OCI-LY3 (cell line): ENCODE results near the gene ABHD17B.

Experiments
- H2AFZ ChIP-seq: fragments of 200-600, 300-600 bp; shearing (Covaris generic); 2 replicates; pipeline ENCODE4 v1.6.0; 2014; ENCODE audit warnings: antibody characterized with exemption, low read depth, low read length
- H3K27ac ChIP-seq: fragments of 200-600, 300-600 bp; sonication (generic); 2 replicates; pipeline ENCODE4 v1.5.1; 2014; ENCODE audit warnings: mild to moderate bottlenecking, low read length, moderate library complexity, mixed read lengths
- H3K27me3 ChIP-seq: fragments of 200-600, 300-600 bp; sonication (generic); 2 replicates; pipeline ENCODE4 v1.6.1; 2014; ENCODE audit warnings: low read depth, low read length, mixed read lengths
- H3K36me3 ChIP-seq: fragments of 200-600, 300-600 bp; sonication (generic); replicated peaks from 2 replicates; pipeline ENCODE3; 2014; ENCODE audit warnings: low read depth, low read length, mixed read lengths
- H3K4me1 ChIP-seq: fragments of 300-600, 200-600 bp; sonication (generic); 2 replicates; pipeline ENCODE4 v1.6.1; 2014; ENCODE audit warnings: low read length, mixed read lengths
- H3K4me2 ChIP-seq: fragments of 200-600, 300-600 bp; sonication (generic); 2 replicates; pipeline ENCODE4 v1.6.1; 2014; ENCODE audit warnings: low read length, mixed read lengths
- H3K4me3 ChIP-seq: fragments of 300-600, 200-600 bp; sonication (generic); 2 replicates; pipeline ENCODE4 v1.5.1; 2014; ENCODE audit warnings: antibody characterized with exemption, mild to moderate bottlenecking, low read length, moderate library complexity
- H3K79me2 ChIP-seq: fragments of 300-600, 200-600 bp; shearing (Covaris generic); 2 replicates; pipeline ENCODE4 v1.6.1; 2014; ENCODE audit warnings: mild to moderate bottlenecking, low read length, mixed read lengths
- H3K9ac ChIP-seq: fragments of 300-600, 200-600 bp; shearing (Covaris generic); 2 replicates; pipeline ENCODE4 v1.6.0; 2014; ENCODE audit warnings: mild to moderate bottlenecking, low read length, moderate library complexity
- H3K9me3 ChIP-seq: fragments of 200-600, 300-600 bp; shearing (Covaris generic); 2 replicates; pipeline ENCODE4 v1.6.1; 2014; ENCODE audit warnings: low read length, mixed read lengths; ENCODE audit not compliant: insufficient read depth
- H4K20me1 ChIP-seq: fragments of 200-600, 300-600 bp; sonication (generic); 2 replicates; pipeline ENCODE4 v1.6.1; 2016; ENCODE audit warnings: low read length, mixed read lengths; ENCODE audit not compliant: insufficient read depth
- CTCF ChIP-seq: fragments of 200-600, 300-600 bp; sonication (generic); IDR thresholded peaks from 2 replicates; pipeline ENCODE4 v1.5.1; 2014; ENCODE audit warnings: antibody characterized with exemption, low read length, low read depth
- EZH2phosphoT487 ChIP-seq: fragments of 200-600 bp; shearing (Covaris generic); IDR thresholded peaks from 2 replicates; pipeline ENCODE4 v1.6.1; 2018; ENCODE audit warnings: antibody characterized with exemption, mixed run types, low read depth

The ABHD17B gene

GRCh38 chr9:71816916-71817451 lies 94.0 kb downstream of the ABHD17B start:
- Histone ChIP-seq H3K27ac (no peak overlapping the region), H3K79me2 (no peaks in the 10 kb centered on the region), H3K9me3 (no peaks in the 10 kb centered on the region), H3K4me1 (no peaks in the 10 kb centered on the region), H2AFZ (no peak overlapping the region), H3K4me3 (no peak overlapping the region), H3K36me3 (no peaks in the 10 kb centered on the region), H3K4me2 (no peak overlapping the region), H3K9ac (no peak overlapping the region), H3K27me3 (peaks cover 15% of the 10 kb centered on the region; the same call in 1 of the 2 replicates), H4K20me1 (no peaks in the 10 kb centered on the region)
- no peak for TF ChIP-seq EZH2phosphoT487
- TF ChIP-seq CTCF: no peak
